SK-N-SH (cell line): ENCODE results near the gene MACROD2.

ENCODE experiments used
- CHD2 ChIP-seq: fragments of 150-350 bp; IDR thresholded peaks from 2 replicates; pipeline ENCODE4 v1.6.1; 2018; ENCODE audit warnings: low read length; ENCODE audit not compliant: partially characterized antibody
- CTCF ChIP-seq: fragments of 200-600 bp; sonication (generic); IDR thresholded peaks from 2 replicates; pipeline ENCODE4 v1.6.1; 2017; ENCODE audit warnings: antibody characterized with exemption, mild to moderate bottlenecking, moderate library complexity
- EP300 ChIP-seq, 2 experiments: IDR thresholded peaks; 2 replicates each; pipeline versions ENCODE4 v1.4.0 to v1.6.1; 2012; ENCODE audit warnings: borderline replicate concordance in 1 of 2, low read depth in 1 of 2, low read length in 1 of 2
- FOSL2 ChIP-seq: IDR thresholded peaks from 2 replicates; pipeline ENCODE4 v1.4.0; 2012; ENCODE audit warnings: low read depth, mild to moderate bottlenecking, moderate library complexity, borderline replicate concordance
- GABPA ChIP-seq: IDR thresholded peaks from 2 replicates; pipeline ENCODE4 v1.4.0; 2012; ENCODE audit warnings: low read depth, mild to moderate bottlenecking
- MAX ChIP-seq: IDR thresholded peaks from 2 replicates; pipeline ENCODE4 v1.4.0; 2012; ENCODE audit warnings: low read depth
- POLR2AphosphoS5 ChIP-seq: IDR thresholded peaks from 2 replicates; pipeline ENCODE4 v1.6.1; 2012; ENCODE audit warnings: low read depth, low read length
- RXRA ChIP-seq: IDR thresholded peaks from 2 replicates; pipeline ENCODE4 v1.4.0; 2012; ENCODE audit warnings: low read depth, mild to moderate bottlenecking, borderline replicate concordance
- TCF12 ChIP-seq: IDR thresholded peaks from 2 replicates; pipeline ENCODE4 v1.4.0; 2012
- TEAD4 ChIP-seq: IDR thresholded peaks from 2 replicates; pipeline ENCODE4 v1.4.0; 2012; ENCODE audit warnings: mild to moderate bottlenecking, borderline replicate concordance; ENCODE audit not compliant: insufficient read depth
- USF1 ChIP-seq: IDR thresholded peaks from 2 replicates; pipeline ENCODE4 v1.4.0; 2012; ENCODE audit warnings: low read depth, borderline replicate concordance
- ZBTB33 ChIP-seq: IDR thresholded peaks from 2 replicates; pipeline ENCODE4 v1.4.0; 2012; ENCODE audit warnings: low read depth, borderline replicate concordance

GRCh38 chr20:14331646-14332045 is 336.3 kb downstream of the MACROD2 start:
- no peak for TF ChIP-seq EP300 (IDR thresholded peaks at IDR 0.05; ENCODE audit: borderline replicate concordance in 1 of 2, low read depth in 1 of 2, low read length in 1 of 2)
- TF ChIP-seq CTCF: no peak
- TF ChIP-seq GABPA: no peak
- TF ChIP-seq MAX: no peak
- no peak for TF ChIP-seq ZBTB33
- no peak for TF ChIP-seq POLR2AphosphoS5
- TF ChIP-seq TEAD4: no peak
- no peak for TF ChIP-seq TCF12
- no peak for TF ChIP-seq USF1
- TF ChIP-seq CHD2: no peak
- no peak for TF ChIP-seq RXRA
- TF ChIP-seq FOSL2: no peak
